Kidney tubule cell (primary cell): ENCODE data around the gene NFIX.
"Not testable (repeated sequence)": the region's sequence is repeated elsewhere in the genome, so short reads cannot be mapped to it uniquely, and the experiment has no call there.

ENCODE experiments used
- DNase-seq: peaks from one replicate; pipeline ENCODE4 v3.0.0-alpha.2; 2018; ENCODE audit warnings: low spot score

Gene NFIX

DNA sequence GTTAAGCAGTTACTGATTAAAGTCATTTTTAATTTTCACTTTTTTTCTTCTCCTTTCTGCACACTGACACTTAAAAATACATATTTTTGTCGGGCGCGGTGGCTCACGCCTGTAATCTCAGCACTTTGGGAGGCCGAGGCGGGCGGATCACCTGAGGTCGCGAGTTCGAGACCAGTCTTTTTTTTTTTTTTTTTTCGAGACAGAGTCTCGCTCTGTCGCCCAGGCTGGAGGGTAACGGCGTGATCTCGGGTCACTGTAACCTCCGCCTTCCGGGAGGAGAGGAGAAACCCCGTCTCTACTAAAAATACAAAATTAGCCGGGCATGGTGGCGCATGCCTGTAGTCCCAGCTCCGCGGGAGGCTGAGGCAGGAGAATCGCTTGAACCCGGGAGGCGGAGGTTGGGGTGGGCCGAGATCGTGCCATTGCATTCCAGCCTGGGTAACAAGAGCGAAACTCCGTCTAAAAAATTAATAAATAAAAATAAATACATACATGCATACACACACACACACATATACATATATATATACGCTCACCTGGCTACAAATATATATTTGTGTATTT lies 37.8 kb upstream of the NFIX start:
- DNase-seq, result not testable (repeated sequence)

DNA sequence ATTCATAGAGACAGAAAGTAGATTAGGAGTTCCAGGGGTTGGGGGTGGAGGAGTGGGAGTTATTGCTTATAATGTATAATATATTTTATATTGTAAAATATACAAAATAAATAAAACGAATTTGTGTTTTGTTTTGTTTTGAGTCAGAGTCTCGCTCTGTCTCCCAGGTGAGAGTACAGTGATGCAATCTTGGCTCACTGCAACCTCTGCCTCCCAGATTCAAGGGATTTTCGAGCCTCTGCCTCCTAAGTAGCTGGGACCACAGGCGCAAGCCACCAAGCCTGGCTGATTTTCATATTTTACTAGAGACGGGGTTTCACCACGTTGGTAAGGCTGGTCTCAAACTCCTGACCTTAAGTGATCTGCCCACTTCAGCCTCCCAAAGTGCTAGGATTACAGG lies 35.8 kb upstream of the NFIX start:
- no peak for DNase-seq

DNA sequence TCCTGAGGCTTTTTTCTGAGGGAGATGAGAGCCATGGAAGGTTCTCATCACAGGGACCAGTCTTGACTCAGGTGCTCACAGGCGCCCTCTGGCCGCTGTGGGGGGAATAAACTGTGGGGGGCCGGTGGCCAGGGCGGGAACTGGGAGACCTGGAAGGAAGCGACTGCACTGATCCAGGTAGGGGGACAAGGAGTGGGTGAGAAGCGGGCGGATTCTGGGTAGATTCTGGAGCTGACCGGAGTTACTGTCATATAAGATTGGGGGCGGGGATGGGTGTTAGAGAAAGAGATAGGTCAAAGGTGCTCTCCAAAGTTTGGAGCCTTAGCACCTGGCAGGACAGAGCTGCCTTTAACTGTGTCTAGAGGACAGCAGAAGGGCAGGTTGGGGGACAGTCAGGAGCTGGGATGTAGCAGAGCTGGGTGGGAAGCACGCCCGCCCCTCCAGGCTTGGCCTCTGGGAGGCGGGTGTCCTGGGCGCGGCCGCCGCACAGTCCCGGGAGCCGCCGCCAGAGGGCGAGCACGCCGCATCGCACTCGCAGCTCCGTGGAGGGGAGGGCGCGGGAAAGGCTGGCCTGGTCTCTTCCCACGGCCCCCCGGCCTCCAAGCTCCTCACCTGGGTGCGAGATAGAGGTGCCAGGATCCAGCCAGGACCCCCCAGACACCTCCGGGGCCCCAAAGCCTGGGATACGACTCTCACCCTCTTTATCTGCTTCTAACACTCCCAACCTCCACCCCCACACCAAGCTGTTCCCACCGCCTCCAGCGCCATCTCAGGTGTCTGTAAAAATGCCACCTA lies 30.1 kb upstream of the NFIX start:
- DNase-seq, result peak; percentile 77

DNA sequence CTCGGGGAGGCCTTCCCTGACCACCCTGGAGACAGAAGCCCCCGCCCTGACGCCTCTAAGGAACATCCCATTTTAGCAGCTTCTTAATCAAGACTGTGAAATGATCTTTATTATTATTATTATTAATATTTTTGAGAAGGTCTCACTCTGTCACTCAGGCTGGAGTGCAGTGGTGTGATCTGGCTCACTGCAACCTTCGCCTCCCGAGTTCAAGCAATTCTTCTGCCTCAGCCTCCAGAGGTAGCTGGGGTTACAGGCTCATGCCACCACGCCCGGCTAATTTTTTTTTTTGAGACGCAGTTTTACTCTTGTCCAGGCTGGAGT lies 29.5 kb upstream of the NFIX start:
- DNase-seq, result no peak

DNA sequence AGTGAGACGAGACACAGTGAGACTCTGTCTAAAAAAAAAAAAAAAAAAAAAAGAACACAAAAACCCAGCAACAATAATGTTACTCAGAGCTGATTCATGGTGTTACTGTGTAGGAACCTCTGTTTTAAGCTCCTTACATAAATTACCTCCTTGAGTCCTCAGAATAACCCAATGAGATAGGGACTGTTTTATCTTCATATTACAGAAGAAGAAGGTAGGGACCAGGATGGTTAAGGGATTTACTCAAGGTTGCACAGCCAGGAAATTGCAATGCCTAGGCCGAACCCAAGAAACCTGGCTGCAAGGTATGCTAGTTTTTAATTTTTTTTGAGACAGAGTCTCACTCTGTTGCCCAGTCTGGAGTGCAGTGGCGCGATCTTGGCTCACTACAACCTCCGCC lies 27.4 kb upstream of the NFIX start:
- DNase-seq, result peak; percentile 42

DNA sequence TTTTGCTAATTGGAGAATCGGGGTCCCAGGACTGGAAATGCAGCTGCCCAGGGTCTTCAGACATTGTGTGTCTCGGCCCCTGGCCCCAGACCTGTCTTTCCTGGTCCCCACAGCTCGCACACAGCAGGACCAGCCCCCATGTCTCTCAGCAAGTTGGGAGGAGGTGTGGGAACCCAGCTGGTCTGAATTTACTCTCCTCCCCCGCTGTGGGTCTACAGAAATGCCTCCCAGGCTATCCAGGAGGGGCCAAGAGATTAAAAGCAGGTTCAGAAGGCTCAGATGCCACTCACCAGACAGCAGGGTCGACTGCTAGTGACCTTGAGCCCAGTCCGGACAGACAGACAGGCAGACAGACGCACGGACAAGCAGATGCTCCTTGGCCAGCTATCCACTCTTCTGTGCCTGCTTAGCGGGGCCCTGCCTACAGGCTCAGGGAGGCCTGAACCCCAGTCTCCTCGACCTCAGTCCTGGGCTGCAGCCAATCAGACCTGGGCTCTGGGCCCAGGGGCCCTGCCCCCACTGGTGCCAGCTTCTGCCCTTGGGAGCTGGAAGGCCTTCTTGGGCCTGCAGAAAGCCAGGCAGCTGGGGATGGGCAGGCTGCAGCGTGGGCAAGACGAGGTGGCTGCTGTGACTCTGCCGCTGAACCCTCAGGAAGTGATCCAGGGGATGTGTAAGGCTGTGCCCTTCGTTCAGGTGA lies 25.8 kb upstream of the NFIX start, which contains the start of gene DAND5:
Gene DAND5, plus strand, starts transcription at position 285 of the 697 bp plus-strand sequence. Its CDS starts 85 bp downstream, at position 370.
- no peak for DNase-seq

DNA sequence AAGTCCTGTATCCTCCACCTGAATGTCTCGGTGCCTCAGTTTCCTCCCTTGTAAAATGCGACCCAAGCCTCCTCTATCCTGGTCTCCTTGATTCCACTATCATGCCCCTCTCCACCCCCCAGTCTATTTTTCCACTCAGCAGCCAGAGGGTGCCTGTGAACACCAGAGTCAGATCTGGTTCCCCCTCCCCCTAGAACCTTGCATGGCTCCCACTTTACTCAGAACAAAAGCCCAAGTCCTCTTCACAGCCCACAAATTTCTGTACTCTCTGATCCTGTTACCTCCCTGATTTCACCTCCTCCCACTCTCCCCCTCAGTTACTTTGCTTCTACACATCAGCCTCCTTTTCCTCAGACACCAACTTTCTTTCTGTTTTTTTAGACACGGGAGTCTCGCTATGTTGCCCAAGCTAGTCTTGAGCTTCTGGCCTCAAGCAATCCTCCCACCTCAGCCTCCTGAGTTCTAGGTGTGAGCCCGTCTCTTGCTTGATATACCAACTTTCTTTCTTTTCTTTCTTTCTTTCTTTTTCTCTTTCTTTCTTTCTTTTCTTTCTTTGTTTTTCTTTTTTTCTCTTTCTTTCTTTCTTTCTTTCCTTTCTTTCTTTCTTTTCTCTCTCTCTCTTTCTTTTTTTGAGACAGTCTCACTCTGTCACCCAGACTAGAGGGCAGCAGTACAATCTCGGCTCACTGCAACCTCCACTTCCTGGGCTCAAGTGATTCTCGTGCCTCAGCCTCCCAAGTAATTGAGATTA lies 25.0 kb upstream of the NFIX start:
- no peak for DNase-seq

DNA sequence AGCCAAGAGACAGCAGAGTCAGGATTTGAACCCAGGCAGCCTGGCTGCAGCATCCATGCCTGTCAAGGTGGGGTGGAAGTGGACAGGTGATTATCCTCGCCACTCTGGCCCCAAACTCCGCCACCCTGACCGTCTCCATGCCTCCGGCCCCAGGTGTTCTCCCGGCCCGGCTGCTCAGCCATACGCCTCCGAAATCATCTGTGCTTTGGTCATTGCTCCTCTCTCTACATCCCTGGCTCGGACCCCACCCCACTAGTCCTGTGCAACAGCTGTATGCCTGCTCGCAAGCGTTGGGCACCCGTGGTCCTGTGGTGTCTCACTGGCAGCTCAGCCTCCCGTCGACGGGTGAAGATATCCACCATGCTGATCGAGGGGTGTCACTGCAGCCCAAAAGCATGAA lies 22.0 kb upstream of the NFIX start:
- DNase-seq, result no peak

DNA sequence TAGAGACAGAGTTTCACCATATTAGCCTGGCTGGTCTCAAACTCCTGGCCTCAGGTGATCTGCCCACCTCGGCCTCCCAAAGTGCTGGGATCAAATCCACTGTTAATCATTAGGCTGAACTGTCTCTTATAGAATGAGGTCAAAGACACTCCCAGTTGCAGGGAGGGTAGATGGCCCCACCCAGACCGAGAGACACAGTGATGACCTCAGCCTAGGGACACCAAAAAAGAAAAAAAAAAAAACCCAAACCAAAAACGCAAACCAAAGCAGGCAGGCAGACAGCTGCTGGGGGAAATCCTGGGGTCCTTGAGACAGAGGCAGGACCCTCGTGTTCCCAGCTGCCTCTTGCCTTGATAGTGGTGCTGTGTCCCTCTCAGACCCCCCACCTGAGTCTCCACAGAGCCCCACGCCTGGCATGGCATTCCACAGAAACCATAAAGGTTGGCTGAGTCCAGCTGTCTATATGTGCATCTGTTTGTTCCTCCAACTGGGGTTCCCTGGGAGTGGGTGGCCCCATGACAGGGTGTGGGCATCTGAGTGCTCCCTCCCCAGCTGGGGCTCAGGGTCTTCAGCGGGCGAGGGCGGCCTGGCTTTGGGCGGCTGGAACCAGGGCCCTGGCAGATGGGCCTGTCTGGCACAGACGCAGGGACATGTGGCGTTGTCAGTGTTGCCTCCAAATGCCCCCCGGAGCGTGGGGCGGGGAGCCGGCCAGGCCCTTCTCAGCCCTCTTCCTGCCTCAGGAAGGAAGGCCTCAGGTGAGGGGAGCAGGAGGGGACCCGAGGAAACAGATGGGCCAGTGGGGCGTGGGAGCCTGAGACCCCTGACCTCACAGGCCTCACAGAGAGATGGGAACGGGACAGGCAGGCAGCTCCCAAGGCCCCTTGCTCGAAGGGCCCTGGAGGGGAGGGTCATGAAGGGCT lies 20.7 kb upstream of the NFIX start:
- peak; percentile 53 for DNase-seq

DNA sequence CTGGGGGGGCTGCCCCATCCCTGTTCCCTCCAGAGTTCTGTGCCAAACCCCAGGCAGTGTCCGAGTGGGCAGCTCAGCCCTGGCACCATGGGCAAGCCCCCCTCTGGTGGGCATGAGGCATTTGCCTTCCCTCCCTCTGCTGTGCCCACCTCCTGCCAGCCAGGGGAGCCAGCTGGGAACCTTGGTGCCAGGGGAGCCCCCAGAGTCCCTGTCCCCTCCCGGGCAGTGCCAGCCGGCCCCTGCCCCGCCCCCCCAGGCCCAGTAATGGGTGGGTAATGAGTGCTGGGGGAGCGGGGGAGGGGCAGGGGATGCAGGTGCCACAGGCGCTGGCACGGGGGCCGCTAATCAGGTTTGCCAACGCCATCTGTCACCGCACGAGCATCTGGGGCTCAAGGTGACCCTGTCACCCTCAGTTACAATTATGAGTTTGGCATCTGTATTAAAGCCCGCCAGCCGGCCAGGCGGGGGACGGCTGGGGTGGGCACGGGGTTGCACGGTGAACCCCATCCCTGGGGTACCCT lies 20.0 kb upstream of the NFIX start:
- no peak for DNase-seq

DNA sequence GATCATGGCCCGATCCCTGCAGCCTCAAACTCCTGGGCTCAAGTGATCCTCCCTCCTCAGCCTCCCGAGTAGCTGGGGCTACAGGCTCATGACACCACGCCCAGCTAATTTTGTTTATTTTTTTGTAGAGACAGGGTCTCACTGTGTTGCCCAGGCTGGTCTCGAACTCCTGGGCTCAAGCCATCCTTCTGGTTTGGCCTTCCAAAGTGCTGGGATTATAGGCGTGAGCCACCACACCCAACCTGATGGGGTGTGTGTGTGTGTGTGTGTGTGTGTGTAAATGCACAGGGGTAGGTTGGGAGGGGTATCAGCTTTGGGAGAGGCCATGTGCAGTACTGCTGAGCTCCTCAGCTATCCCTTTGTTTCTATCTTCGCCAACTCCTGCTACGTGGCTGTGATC lies 19.2 kb upstream of the NFIX start:
- not testable (repeated sequence) for DNase-seq

DNA sequence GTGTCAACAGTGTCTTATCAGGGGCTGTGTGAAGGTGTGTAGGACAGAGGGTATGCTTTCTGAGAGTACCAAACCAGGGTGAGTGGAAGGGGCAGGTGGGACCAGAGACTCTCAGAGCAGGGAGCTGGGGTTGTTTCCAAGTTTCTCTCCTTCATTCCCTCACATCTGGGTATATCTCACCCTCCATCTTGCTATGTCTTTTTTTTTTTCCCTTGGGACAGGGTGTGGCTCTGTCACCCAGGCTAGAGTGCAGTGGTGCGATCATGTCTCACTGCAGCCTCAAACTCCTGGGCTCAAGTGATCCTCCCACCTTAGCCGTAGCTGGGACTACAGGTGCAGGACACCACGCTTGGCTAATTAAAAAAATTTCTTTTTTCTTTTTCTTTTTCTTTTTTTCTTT lies 15.3 kb upstream of the NFIX start:
- DNase-seq, result no peak

DNA sequence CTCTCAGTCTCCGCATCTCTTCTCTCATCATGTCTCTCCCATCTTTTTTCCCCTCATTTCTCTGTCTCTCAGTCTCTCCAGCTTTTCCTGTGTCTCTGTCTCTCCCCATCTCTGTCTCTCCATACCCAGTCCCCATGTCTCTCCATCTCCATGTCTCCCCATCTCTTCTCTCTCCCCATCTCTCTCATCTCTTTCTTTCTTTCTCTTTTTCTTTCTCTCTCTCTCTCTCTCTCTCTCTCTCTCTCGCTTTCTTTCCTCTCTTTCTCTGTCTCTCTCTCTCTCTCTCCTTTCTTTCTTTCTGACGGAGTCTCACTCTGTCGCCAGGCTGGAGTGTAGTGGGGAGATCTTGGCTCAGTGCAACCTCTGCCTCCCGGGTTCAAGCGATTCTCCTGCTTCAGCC lies 12.6 kb upstream of the NFIX start:
- DNase-seq, result no peak

DNA sequence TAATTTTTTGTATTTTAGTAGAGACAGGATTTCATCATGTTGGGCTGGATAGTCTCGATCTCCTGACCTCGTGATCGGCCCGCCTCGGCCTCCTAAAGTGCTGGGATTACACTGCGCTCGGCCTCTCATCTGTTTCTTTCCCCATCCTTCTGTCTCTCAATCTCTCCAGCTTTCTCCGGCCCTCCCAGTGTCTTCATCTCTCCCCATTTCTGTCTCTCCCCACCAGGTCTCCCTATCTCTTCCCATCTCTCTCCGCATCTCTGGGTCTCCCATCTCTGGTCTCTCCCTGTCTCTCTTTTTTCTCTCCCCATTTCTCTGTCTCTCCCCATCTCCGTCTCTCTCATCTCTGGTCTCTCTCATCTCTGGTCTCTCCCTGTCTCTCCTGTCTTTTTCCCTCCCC lies 12.2 kb upstream of the NFIX start:
- DNase-seq, result no peak

DNA sequence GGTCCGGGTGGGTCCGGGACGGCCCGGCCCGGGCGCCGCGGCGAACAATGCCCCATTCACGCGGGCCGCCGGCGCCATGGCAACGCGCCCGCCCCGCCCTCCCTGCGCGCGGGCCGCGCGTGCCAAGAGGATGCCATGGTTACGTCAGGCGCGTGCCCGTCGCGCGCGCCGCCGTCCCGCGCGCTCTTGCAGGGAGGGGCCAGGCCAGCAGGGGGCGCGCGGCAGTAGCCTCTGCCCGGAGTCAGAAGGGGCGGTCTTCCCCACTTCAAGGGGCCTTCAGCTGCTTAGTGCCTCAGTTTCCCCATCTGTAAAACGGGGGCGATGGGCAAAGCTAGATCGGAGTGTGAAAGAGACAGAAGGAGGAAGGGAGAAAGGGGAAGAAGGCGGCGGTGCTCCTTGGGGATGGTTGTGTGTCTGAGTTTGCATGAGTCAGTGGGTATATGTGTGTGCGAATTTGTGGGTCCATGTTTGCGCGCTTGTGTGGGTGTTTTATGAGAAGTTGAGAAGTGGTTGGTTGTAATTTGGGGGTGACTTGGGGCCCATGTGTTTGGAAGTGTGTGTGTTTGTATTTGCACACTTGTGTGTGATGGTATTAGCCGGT lies 11.6 kb upstream of the NFIX start:
- DNase-seq, result peak; percentile 78

DNA sequence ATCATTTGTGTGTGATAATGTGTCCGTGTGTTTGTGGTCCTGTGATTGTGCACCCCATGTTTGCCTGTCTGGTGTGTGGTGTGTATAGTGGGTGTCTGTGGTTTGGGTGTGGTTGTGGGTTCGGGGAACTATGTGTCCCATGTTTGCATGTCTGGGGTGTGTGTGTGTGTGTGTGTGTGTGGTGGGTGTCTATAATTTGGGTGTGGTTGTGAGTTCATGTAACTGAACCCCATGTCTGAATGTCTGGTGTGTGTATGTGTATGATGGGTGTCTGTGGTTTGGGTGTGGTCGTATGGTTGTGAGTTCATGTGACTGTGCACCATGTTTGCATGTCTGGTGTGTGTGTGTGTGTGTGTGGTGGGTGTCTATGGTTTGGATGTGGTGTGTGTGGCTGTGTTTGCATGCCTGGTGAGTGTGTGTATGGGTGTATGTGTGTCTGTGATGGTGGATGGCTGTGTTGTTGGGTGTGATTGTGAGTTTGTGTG lies 11.1 kb upstream of the NFIX start:
- no peak for DNase-seq

DNA sequence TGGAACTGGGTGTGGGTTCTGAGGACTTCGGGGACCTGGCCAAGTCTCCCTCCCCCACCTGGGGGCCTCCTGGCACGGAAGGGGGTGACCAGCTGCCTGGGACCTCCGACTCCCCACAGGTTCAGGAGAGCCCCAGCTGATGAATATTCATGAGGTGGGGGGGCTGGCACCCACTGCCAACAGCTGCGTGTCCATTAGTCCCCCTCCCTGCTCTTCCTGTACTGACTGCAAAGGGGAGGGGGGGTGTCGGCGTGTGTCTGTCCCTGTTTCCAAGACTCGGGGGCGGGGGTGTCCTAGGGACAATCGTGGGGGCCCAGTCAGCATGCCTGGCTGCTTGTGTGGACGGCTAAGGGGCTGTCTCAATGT lies 10.6 kb upstream of the NFIX start:
- DNase-seq, result no peak

DNA sequence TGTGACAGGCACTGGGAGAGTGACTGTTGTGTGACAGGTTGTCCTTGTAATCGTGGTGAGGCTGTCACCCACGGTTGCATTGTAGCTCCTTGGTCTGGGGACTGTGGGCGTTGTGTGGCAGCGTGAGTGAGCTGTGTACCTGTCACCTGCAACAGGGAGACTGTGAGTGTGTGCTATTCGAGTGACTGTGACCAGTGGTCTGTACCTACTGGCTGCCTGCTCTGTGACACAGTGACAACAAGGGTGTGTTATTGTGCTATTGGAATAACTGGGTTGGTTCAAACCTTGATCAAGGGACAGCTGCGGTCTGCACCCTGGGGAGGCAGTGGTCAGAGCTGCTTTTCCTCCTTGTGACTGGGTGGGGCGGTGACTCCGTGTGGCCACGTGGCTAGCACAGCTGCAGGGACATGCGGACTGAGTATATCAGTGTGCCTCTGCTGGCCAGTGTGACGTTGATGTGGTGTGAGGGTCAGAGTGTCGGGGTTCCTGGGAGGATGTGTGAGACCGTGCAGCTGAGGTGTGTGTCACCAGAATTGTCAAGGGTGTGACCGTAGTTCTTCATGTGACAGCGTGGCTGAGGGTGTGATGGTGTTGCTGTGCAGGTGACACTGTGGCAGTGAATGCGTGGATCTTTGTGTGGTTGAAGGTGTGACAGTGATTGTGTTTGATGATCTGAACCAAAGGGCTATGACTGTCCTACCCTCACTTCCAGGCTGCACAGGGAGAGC lies 10.1 kb upstream of the NFIX start:
- DNase-seq, result peak; percentile 73

DNA sequence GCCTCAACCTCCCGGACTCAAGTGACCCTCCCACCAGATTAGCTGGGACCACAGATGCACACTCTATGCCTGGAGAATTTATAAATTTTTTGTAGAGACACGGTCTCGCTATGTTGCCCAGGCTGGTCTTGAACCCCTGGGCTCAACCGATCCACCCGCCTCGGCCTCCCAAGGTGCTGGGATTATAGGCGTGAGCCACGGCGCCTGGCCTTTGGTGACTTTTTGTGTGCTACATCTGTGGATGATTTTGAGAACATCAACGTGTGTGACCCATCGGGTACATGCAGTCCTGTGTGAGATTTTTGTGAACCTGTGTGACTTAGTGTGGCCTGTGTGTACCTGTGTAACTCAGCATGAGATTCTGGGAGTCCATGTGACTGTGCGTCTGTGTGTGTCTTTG lies 8.5 kb upstream of the NFIX start:
- DNase-seq, result no peak

DNA sequence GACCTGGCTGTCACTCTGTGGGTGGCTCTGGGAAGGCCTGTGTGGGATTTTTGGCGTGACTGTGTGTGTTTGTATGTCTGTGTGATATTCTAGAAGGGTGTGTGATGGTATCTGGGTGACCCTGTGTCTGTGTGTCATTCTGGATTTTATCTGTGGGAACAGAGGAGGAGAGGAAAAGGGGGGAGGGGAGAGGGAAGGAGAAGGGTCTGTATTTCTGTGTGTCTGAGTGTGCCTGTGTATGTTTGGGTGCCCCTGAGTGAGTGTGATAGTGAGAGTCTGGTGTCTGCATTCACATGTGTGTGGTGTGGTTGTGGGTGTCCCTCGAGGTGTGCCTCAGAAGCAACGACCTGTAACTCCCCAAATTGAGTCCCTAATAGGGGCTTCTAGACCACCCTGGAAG lies 8.1 kb upstream of the NFIX start:
- DNase-seq, result no peak
